Transverse colon (tissue), 4 donors: ENCODE measurements around the gene SMOC1. TPM values are rescaled to one million over a fixed set of nuclear protein-coding genes. Genes with fewer than 3 reads are reported as not detected.

Experiments used
- DNase-seq: peaks from one replicate; pipeline ENCODE4 v3.0.0-alpha.2; 2019
- H3K27ac ChIP-seq, 4 donors: fragments of 200-600 bp; sonication (generic); 2 replicates each; pipeline ENCODE4 v1.5.1; 2016 to 2018; ENCODE audit warnings: inconsistent platforms in 4 of 4
- H3K27me3 ChIP-seq: fragments of 200-600 bp; sonication (generic); 2 replicates; pipeline ENCODE4 v1.5.1; 2017; ENCODE audit warnings: inconsistent platforms
- H3K36me3 ChIP-seq, 4 donors: fragments of 200-600 bp; sonication (generic); 2 replicates each; pipeline ENCODE4 v1.5.1; 2017 to 2019; ENCODE audit warnings: inconsistent platforms in 4 of 4
- H3K4me1 ChIP-seq, 4 donors: fragments of 200-600 bp; sonication (generic); 2 replicates each; pipeline ENCODE4 v1.5.1; 2017 to 2020; ENCODE audit warnings: inconsistent platforms in 4 of 4
- H3K4me3 ChIP-seq, 4 donors: fragments of 200-600 bp; sonication (generic); 1 replicate in 1 of 4; 2 replicates in 3 of 4; pipeline versions ENCODE4 v1.5.1 to v1.6.1; 2017 to 2019; ENCODE audit warnings: inconsistent platforms in 4 of 4
- H3K9me3 ChIP-seq, 2 donors: fragments of 200-600 bp; sonication (generic); 2 replicates each; pipeline ENCODE4 v1.5.1; 2017 to 2019; ENCODE audit warnings: inconsistent platforms in 2 of 2
- CTCF ChIP-seq, 5 experiments: fragments of 200-600 bp in 3 of 5; fragments of 450-650 bp in 2 of 5; sonication (generic) in 3 of 5; IDR thresholded peaks; 1 replicate in 2 of 5; 2 replicates in 3 of 5; pipeline ENCODE4 v1.5.1; 2016 to 2017; ENCODE audit warnings: antibody characterized with exemption in 5 of 5, inconsistent platforms in 3 of 5, mild to moderate bottlenecking in 2 of 5, moderate library complexity in 1 of 5
- EP300 ChIP-seq: sonication (generic); formaldehyde crosslinking; IDR thresholded peaks from one replicate; pipeline ENCODE4 v1.6.1; 2017; ENCODE audit warnings: antibody characterized with exemption, low read depth
- POLR2A ChIP-seq: fragments of 450-650 bp; IDR thresholded peaks from one replicate; pipeline ENCODE4 v1.6.1; 2016; ENCODE audit warnings: antibody characterized with exemption, mild to moderate bottlenecking, moderate library complexity
- POLR2AphosphoS5 ChIP-seq, 3 donors: sonication (generic); formaldehyde crosslinking; IDR thresholded peaks; one replicate each; pipeline ENCODE4 v1.6.1; 2016; ENCODE audit warnings: antibody characterized with exemption in 3 of 3
- WGBS, 2 donors: methylation state at CpG; one replicate each; pipeline ENCODE4 v1.1.5; 2018; ENCODE audit warnings: low coverage in 1 of 2; 5-methylcytosine and 5-hydroxymethylcytosine counted together
- in situ Hi-C, 4 donors: fragments of 200-750 bp; cut with MboI; loops; one replicate each; pipeline versions ENCODE4 v1.15.0 to v1.15.1; 2017; ENCODE audit warnings: low sequenced_read_pairs in 3 of 4, low pct_ligation_motif_present in 1 of 4, low pct_unique_long_range_greater_than_20kb in 1 of 4
- intact Hi-C: fragments of 100-400 bp; cut with DNase I; formaldehyde crosslinking; loops from one replicate; pipeline ENCODE4 v1.15.1; 2023; ENCODE audit warnings: low total_unique reads
- total RNA-seq, 4 donors: library from RNA; depleted of rRNA; stranded (reverse); fragments of >200 nt; gene quantifications; one replicate each; pipeline ENCODE4 v1.1.0, GENCODE V29; 2016

SMOC1 gene
- total RNA-seq, 4 donors from 2014 or later, result 0.82 to 1.3 TPM; not detected in 2

GRCh38 chr14:69882915-69883314 is 3.7 kb downstream of the SMOC1 start:
- Histone ChIP-seq H3K4me3 (no peak overlapping the region), H3K27ac (no peak overlapping the region), H3K36me3 (no peaks in the 10 kb centered on the region), H3K27me3 (peaks cover 61% of the 10 kb centered on the region), H3K9me3 (no peaks in the 10 kb centered on the region), H3K4me1 (peaks cover 0 to 5% (median 0%) of the 10 kb centered on the region in 4 donors)
- no peak for TF ChIP-seq CTCF (IDR thresholded peaks at IDR 0.05)
- no peak for TF ChIP-seq POLR2A
- in situ Hi-C loops (no loop called here), intact Hi-C loops (no loop called here)
- DNase-seq, result no peak
- 78 to 82% methylated on average over 2 of the region's 2 CpGs for WGBS, 2 donors

- WGBS, 2 donors, result 72% methylated on average over 2 of the region's 2 CpGs
- TF ChIP-seq EP300 (no peak), CTCF (IDR thresholded peaks at IDR 0.05) (no peak), POLR2AphosphoS5 (IDR thresholded peaks at IDR 0.05) (no peak), POLR2A (no peak)
- Histone ChIP-seq H3K9me3 (no peaks in the 10 kb centered on the region), H3K36me3 (no peaks in the 10 kb centered on the region), H3K4me1 (no peaks in the 10 kb centered on the region), H3K4me3 (no peak overlapping the region), H3K27me3 (peaks cover 27% of the 10 kb centered on the region), H3K27ac (no peak overlapping the region)
- in situ Hi-C loops (no loop called here), intact Hi-C loops (no loop called here)
- no peak for DNase-seq
These were observed 7.4 kb downstream of the SMOC1 start for GRCh38 chr14:69886453-69887242.

- no peak for TF ChIP-seq POLR2AphosphoS5 (IDR thresholded peaks at IDR 0.05)
- TF ChIP-seq CTCF (IDR thresholded peaks at IDR 0.05), result no peak
- TF ChIP-seq EP300, result no peak
- TF ChIP-seq POLR2A, result no peak
- Histone ChIP-seq H3K27me3 (peaks cover 16% of the 10 kb centered on the region), H3K9me3 (no peaks in the 10 kb centered on the region), H3K27ac (no peak overlapping the region), H3K36me3 (no peaks in the 10 kb centered on the region), H3K4me3 (no peak overlapping the region), H3K4me1 (no peaks in the 10 kb centered on the region)
- intact Hi-C loops, result no loop called here
- in situ Hi-C loops, result no loop called here
- no peak for DNase-seq
- 38 to 64% methylated on average over 6 to 9 of the region's 9 CpGs for WGBS, 2 donors
These were observed 8.8 kb downstream of the SMOC1 start for GRCh38 chr14:69887740-69888657.

GRCh38 chr14:69891422-69891821 is 12.2 kb downstream of the SMOC1 start:
- DNase-seq, result no peak
- Histone ChIP-seq H3K9me3 (no peaks in the 10 kb centered on the region), H3K27ac (no peak overlapping the region), H3K4me1 (no peaks in the 10 kb centered on the region), H3K27me3 (peaks cover 4% of the 10 kb centered on the region), H3K4me3 (no peak overlapping the region), H3K36me3 (no peaks in the 10 kb centered on the region)
- WGBS, 2 donors, result 62 to 64% methylated on average over 5 to 8 of the region's 8 CpGs
- TF ChIP-seq POLR2AphosphoS5 (IDR thresholded peaks at IDR 0.05), result no peak
- TF ChIP-seq EP300, result no peak
- TF ChIP-seq POLR2A, result no peak
- intact Hi-C loops, result no loop called here
- in situ Hi-C loops, result no loop called here
